HCT116 (cell line): ENCODE results near the gene HLCS. TPM values are rescaled to one million over a fixed set of nuclear protein-coding genes. Genes with fewer than 3 reads are reported as not detected.

Experiments
- ATAC-seq: fragments of 200-7000 bp; cut with Tn5 transposase; 2 replicates; pipeline ENCODE4 v1.9.1; 2020; ENCODE audit warnings: mild to moderate bottlenecking, moderate library complexity
- BruUV-seq: library from RNA; stranded (reverse); fragments of 400-500 nt; replicated peaks from 2 replicates; lab custom pipeline; 2021; lab: Mats Ljungman, UMichigan
- CTCF ChIA-PET: fragments of 300-600 bp; sonication (Branson Sonifier 250); formaldehyde crosslinking; loops from one replicate; lab custom pipeline; 2021; ENCODE audit warnings: antibody characterized with exemption; lab: Charles Lee
- POLR2A ChIA-PET: fragments of 300-600, 350-600 bp; sonication (Branson Sonifier 250); formaldehyde crosslinking; loops from one replicate; lab custom pipeline; 2021; ENCODE audit warnings: antibody characterized with exemption; lab: Charles Lee
- RAD21 ChIA-PET, 2 experiments: fragments of 300-600 bp; sonication (Branson Sonifier 250); formaldehyde crosslinking; loops; one replicate each; lab custom pipeline; 2023; ENCODE audit warnings: low total read pairs in 2 of 2; ENCODE audit not compliant: uncharacterized antibody in 2 of 2, unreplicated experiment in 2 of 2, low non-redundant PET in 1 of 2; lab: Charles Lee
- DNase-seq: peaks from one replicate; pipeline ENCODE4 v3.0.0-alpha.2; 2010; ENCODE audit warnings: low read depth, low spot score
- H2AFZ ChIP-seq: fragments of 200-600 bp; shearing (Covaris generic), sonication (generic); 2 replicates; pipeline ENCODE4 v1.6.1; 2017; ENCODE audit warnings: low read depth, mixed run types, mixed read lengths, antibody characterized with exemption, low read length; ENCODE audit not compliant: poor library complexity, severe bottlenecking
- H3K27ac ChIP-seq: 2 replicates; pipeline ENCODE4 v1.5.1; 2012; ENCODE audit warnings: low read depth, low read length
- H3K27me3 ChIP-seq: fragments of 200-600 bp; sonication (generic); 2 replicates; pipeline ENCODE4 v1.6.1; 2016; ENCODE audit warnings: mixed run types, low read length, mixed read lengths; ENCODE audit not compliant: insufficient read depth
- H3K36me3 ChIP-seq, 2 experiments: fragments of 200-500 bp in 1 of 2; fragments of 200-600 bp in 1 of 2; sonication (Bioruptor generic) in 1 of 2; sonication (generic) in 1 of 2; 2 replicates each; pipeline versions ENCODE4 v1.5.1 to v1.6.1; 2014 to 2016; ENCODE audit warnings: low read length in 2 of 2, inconsistent platforms in 1 of 2, mixed read lengths in 1 of 2, mixed run types in 1 of 2; ENCODE audit not compliant: insufficient read depth in 2 of 2, control insufficient read depth in 1 of 2
- H3K4me1 ChIP-seq, 2 experiments: fragments of 200-600 bp in 1 of 2; sonication (generic) in 1 of 2; 2 replicates each; pipeline versions ENCODE4 v1.5.1 to v1.6.1; 2012 to 2017; ENCODE audit warnings: low read length in 2 of 2, inconsistent platforms in 1 of 2, mild to moderate bottlenecking in 1 of 2, mixed read lengths in 1 of 2, mixed run types in 1 of 2, moderate library complexity in 1 of 2; ENCODE audit not compliant: insufficient read depth in 2 of 2, control insufficient read depth in 1 of 2
- H3K4me2 ChIP-seq: fragments of 200-600 bp; sonication (generic); 2 replicates; pipeline ENCODE4 v1.6.1; 2017; ENCODE audit warnings: mixed run types, low read length, mixed read lengths
- H3K4me3 ChIP-seq, 2 experiments: fragments of 200-600 bp in 1 of 2; sonication (generic) in 1 of 2; replicated peaks in 1 of 2; 2 replicates each; pipeline ENCODE4 v1.5.1; 2011 to 2016; ENCODE audit warnings: low read length in 2 of 2, control low read depth in 1 of 2, low read depth in 1 of 2, mild to moderate bottlenecking in 1 of 2, mixed read lengths in 1 of 2, mixed run types in 1 of 2
- H3K79me2 ChIP-seq: fragments of 200-600 bp; sonication (generic); 2 replicates; pipeline ENCODE4 v1.6.1; 2017; ENCODE audit warnings: mild to moderate bottlenecking, mixed run types, low read length, moderate library complexity, mixed read lengths; ENCODE audit not compliant: insufficient read depth
- H3K9ac ChIP-seq: fragments of 200-600 bp; sonication (generic); 2 replicates; pipeline ENCODE4 v1.6.1; 2016; ENCODE audit warnings: low read length, mixed read lengths
- H3K9me2 ChIP-seq: fragments of 200-600 bp; sonication (generic), shearing (Covaris generic); 2 replicates; pipeline ENCODE4 v1.6.1; 2017; ENCODE audit warnings: mixed run types, mild to moderate bottlenecking, moderate library complexity; ENCODE audit not compliant: insufficient read depth
- H3K9me3 ChIP-seq, 2 experiments: fragments of 200-500 bp in 1 of 2; fragments of 200-600 bp in 1 of 2; sonication (Bioruptor generic) in 1 of 2; sonication (generic) in 1 of 2; 2 replicates each; pipeline ENCODE4 v1.6.1; 2014 to 2017; ENCODE audit warnings: low read length in 2 of 2, mixed read lengths in 2 of 2, inconsistent platforms in 1 of 2, low read depth in 1 of 2, mild to moderate bottlenecking in 1 of 2, mixed run types in 1 of 2, moderate library complexity in 1 of 2; ENCODE audit not compliant: control insufficient read depth in 1 of 2, insufficient read depth in 1 of 2
- H4K20me1 ChIP-seq: fragments of 200-600 bp; sonication (generic), shearing (Covaris generic); 2 replicates; pipeline ENCODE4 v1.6.1; 2017; ENCODE audit warnings: mixed run types, mild to moderate bottlenecking, moderate library complexity; ENCODE audit not compliant: insufficient read depth
- CEBPB ChIP-seq: IDR thresholded peaks from 2 replicates; pipeline ENCODE4 v1.6.1; 2012; ENCODE audit warnings: low read depth
- ELF1 ChIP-seq: IDR thresholded peaks from 2 replicates; pipeline ENCODE4 v1.6.1; 2012; ENCODE audit warnings: low read depth, borderline replicate concordance
- EZH2 ChIP-seq: fragments of 200-600 bp; sonication (generic); IDR thresholded peaks from 2 replicates; pipeline ENCODE4 v1.6.1; 2017; ENCODE audit warnings: antibody characterized with exemption, mixed run types
- EZH2phosphoT487 ChIP-seq: fragments of 200-600 bp; IDR thresholded peaks from 2 replicates; pipeline ENCODE4 v1.6.1; 2018; ENCODE audit warnings: antibody characterized with exemption, borderline replicate concordance
- FOSL1 ChIP-seq: IDR thresholded peaks from 2 replicates; pipeline ENCODE4 v1.6.1; 2012; ENCODE audit warnings: low read depth
- JUND ChIP-seq: IDR thresholded peaks from 2 replicates; pipeline ENCODE4 v1.6.1; 2012
- POLR2A ChIP-seq: IDR thresholded peaks from 2 replicates; pipeline ENCODE4 v1.7.0; 2011; ENCODE audit warnings: borderline replicate concordance; ENCODE audit not compliant: insufficient read depth, insufficient read length; ENCODE audit errors: extremely low read depth
- POLR2AphosphoS5 ChIP-seq: IDR thresholded peaks from 2 replicates; pipeline ENCODE4 v1.6.1; 2011; ENCODE audit warnings: mild to moderate bottlenecking, low read depth, low read length, moderate library complexity
- RAD21 ChIP-seq: IDR thresholded peaks from 2 replicates; pipeline ENCODE4 v1.6.1; 2012; ENCODE audit warnings: low read depth, mild to moderate bottlenecking
- SIN3A ChIP-seq: IDR thresholded peaks from 2 replicates; pipeline ENCODE4 v1.6.1; 2012; ENCODE audit warnings: low read depth
- SP1 ChIP-seq: IDR thresholded peaks from 2 replicates; pipeline ENCODE4 v1.6.1; 2012; ENCODE audit warnings: low read depth
- SRF ChIP-seq: IDR thresholded peaks from 2 replicates; pipeline ENCODE4 v1.6.1; 2012; ENCODE audit warnings: low read depth
- TCF7L2 ChIP-seq: IDR thresholded peaks from 2 replicates; pipeline ENCODE4 v1.7.0; 2011; ENCODE audit warnings: borderline replicate concordance, inconsistent platforms; ENCODE audit not compliant: insufficient read depth, insufficient read length; ENCODE audit errors: extremely low read depth
- intact Hi-C: fragments of 100-400 bp; cut with micrococcal nuclease; formaldehyde crosslinking; loops from 2 replicates; pipeline ENCODE4 v1.10.0; 2022
- total RNA-seq: library from RNA; stranded (reverse); gene quantifications from one replicate; pipeline ENCODE4 v1.2.1, GENCODE V29; 2021; ENCODE audit not compliant: unreplicated experiment
- TF ChIP-seq, protein P1 (sequence below): IDR thresholded peaks from 2 replicates; pipeline ENCODE4 v1.6.1; 2011; ENCODE audit warnings: mild to moderate bottlenecking, low read length, moderate library complexity; ENCODE audit not compliant: insufficient replicate concordance; ENCODE audit errors: extremely low read depth
- TF ChIP-seq, protein P2 (sequence below): IDR thresholded peaks from 2 replicates; pipeline ENCODE4 v1.6.1; 2012; ENCODE audit warnings: low read depth
- TF ChIP-seq, protein P3 (sequence below): IDR thresholded peaks from 2 replicates; pipeline ENCODE4 v1.6.1; 2012
- TF ChIP-seq, protein P4 (sequence below): IDR thresholded peaks from 2 replicates; pipeline ENCODE4 v1.6.1; 2012
- TF ChIP-seq, protein P5 (sequence below), 3 experiments: fragments of 200-600 bp in 1 of 3; sonication (generic) in 1 of 3; IDR thresholded peaks in 2 of 3; conservative IDR thresholded peaks in 1 of 3; 2 replicates each; pipeline ENCODE4 v1.5.1; 2012 to 2017; ENCODE audit warnings: low read depth in 2 of 3, low read length in 2 of 3, antibody characterized with exemption in 1 of 3, borderline replicate concordance in 1 of 3, control low read depth in 1 of 3, mild to moderate bottlenecking in 1 of 3, mixed read lengths in 1 of 3, mixed run types in 1 of 3, moderate library complexity in 1 of 3; ENCODE audit not compliant: insufficient read depth in 1 of 3

HLCS gene
- total RNA-seq, 1 experiment from 2014 or later, result 18.5 TPM

DNA sequence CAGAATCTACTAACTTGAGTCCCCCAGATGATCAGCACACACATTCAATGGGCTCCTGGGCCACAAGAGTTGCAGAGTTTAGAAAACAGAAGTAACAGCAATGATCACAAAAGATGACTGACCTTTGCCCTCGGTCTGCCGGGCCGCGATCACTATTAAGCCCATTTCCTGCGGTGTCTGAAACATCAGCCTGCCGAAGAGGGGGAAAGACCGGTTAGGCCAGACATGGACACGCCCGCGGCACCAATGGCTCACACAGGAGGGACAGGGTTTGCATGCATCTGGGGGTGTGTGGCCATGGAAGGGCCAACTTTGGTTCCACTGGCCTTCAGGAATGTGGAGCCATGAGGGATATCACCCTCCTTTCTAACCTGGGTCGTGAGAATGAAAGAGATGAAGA is 199.4 kb downstream of the HLCS start:
- no peaks in the 10 kb centered on the region for H4K20me1 ChIP-seq
- no peaks in the 10 kb centered on the region for H3K9me2 ChIP-seq
- intact Hi-C loops, result no loop called here
- no peaks in the 10 kb centered on the region for H3K27me3 ChIP-seq
- no peaks in the 10 kb centered on the region for H3K36me3 ChIP-seq
- DNase-seq (no peak), ATAC-seq (no peak)
- no peak overlapping the region for H3K4me3 ChIP-seq
- RAD21 ChIA-PET, result no interaction called here
- no peak overlapping the region for H3K27ac ChIP-seq
- no peaks in the 10 kb centered on the region for H3K9me3 ChIP-seq
- CTCF ChIA-PET, result no interaction called here
- BruUV-seq, result no TSS peak
- H3K4me1 ChIP-seq, result no peaks in the 10 kb centered on the region
- H3K4me2 ChIP-seq, result no peak overlapping the region
- no peak overlapping the region for H3K9ac ChIP-seq
- TF ChIP-seq SRF, result no peak
- no peak for TF ChIP-seq RAD21
- no peak for TF ChIP-seq SIN3A
- no peak for TF ChIP-seq JUND
- no peak for TF ChIP-seq EZH2phosphoT487
- TF ChIP-seq TCF7L2, result no peak
- TF ChIP-seq, protein P1, sequence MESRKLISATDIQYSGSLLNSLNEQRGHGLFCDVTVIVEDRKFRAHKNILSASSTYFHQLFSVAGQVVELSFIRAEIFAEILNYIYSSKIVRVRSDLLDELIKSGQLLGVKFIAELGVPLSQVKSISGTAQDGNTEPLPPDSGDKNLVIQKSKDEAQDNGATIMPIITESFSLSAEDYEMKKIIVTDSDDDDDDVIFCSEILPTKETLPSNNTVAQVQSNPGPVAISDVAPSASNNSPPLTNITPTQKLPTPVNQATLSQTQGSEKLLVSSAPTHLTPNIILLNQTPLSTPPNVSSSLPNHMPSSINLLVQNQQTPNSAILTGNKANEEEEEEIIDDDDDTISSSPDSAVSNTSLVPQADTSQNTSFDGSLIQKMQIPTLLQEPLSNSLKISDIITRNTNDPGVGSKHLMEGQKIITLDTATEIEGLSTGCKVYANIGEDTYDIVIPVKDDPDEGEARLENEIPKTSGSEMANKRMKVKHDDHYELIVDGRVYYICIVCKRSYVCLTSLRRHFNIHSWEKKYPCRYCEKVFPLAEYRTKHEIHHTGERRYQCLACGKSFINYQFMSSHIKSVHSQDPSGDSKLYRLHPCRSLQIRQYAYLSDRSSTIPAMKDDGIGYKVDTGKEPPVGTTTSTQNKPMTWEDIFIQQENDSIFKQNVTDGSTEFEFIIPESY, result no peak
- TF ChIP-seq, protein P2, sequence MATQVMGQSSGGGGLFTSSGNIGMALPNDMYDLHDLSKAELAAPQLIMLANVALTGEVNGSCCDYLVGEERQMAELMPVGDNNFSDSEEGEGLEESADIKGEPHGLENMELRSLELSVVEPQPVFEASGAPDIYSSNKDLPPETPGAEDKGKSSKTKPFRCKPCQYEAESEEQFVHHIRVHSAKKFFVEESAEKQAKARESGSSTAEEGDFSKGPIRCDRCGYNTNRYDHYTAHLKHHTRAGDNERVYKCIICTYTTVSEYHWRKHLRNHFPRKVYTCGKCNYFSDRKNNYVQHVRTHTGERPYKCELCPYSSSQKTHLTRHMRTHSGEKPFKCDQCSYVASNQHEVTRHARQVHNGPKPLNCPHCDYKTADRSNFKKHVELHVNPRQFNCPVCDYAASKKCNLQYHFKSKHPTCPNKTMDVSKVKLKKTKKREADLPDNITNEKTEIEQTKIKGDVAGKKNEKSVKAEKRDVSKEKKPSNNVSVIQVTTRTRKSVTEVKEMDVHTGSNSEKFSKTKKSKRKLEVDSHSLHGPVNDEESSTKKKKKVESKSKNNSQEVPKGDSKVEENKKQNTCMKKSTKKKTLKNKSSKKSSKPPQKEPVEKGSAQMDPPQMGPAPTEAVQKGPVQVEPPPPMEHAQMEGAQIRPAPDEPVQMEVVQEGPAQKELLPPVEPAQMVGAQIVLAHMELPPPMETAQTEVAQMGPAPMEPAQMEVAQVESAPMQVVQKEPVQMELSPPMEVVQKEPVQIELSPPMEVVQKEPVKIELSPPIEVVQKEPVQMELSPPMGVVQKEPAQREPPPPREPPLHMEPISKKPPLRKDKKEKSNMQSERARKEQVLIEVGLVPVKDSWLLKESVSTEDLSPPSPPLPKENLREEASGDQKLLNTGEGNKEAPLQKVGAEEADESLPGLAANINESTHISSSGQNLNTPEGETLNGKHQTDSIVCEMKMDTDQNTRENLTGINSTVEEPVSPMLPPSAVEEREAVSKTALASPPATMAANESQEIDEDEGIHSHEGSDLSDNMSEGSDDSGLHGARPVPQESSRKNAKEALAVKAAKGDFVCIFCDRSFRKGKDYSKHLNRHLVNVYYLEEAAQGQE, result no peak
- no peak for TF ChIP-seq FOSL1
- TF ChIP-seq ELF1, result no peak
- TF ChIP-seq, protein P3, sequence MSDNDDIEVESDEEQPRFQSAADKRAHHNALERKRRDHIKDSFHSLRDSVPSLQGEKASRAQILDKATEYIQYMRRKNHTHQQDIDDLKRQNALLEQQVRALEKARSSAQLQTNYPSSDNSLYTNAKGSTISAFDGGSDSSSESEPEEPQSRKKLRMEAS, result no peak
- TF ChIP-seq POLR2A, result no peak
- TF ChIP-seq SP1, result no peak
- TF ChIP-seq EZH2, result no peak
- no peak for TF ChIP-seq POLR2AphosphoS5
- TF ChIP-seq, protein P4, sequence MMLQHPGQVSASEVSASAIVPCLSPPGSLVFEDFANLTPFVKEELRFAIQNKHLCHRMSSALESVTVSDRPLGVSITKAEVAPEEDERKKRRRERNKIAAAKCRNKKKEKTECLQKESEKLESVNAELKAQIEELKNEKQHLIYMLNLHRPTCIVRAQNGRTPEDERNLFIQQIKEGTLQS, result no peak
- TF ChIP-seq, protein P5, sequence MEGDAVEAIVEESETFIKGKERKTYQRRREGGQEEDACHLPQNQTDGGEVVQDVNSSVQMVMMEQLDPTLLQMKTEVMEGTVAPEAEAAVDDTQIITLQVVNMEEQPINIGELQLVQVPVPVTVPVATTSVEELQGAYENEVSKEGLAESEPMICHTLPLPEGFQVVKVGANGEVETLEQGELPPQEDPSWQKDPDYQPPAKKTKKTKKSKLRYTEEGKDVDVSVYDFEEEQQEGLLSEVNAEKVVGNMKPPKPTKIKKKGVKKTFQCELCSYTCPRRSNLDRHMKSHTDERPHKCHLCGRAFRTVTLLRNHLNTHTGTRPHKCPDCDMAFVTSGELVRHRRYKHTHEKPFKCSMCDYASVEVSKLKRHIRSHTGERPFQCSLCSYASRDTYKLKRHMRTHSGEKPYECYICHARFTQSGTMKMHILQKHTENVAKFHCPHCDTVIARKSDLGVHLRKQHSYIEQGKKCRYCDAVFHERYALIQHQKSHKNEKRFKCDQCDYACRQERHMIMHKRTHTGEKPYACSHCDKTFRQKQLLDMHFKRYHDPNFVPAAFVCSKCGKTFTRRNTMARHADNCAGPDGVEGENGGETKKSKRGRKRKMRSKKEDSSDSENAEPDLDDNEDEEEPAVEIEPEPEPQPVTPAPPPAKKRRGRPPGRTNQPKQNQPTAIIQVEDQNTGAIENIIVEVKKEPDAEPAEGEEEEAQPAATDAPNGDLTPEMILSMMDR (IDR thresholded peaks at IDR 0.05 in 2 of 3, conservative IDR thresholded peaks at IDR 0.05 in 1 of 3; ENCODE audit: borderline replicate concordance in 1 of 3, insufficient read depth in 1 of 3, low read depth in 2 of 3, low read length in 2 of 3), result no peak
- no peak for TF ChIP-seq CEBPB
- no peak overlapping the region for H2AFZ ChIP-seq
- POLR2A ChIA-PET, result no interaction called here
- no peaks in the 10 kb centered on the region for H3K79me2 ChIP-seq
